ENCODE data around the gene CLPTM1. TPM values are rescaled to one million over a fixed set of nuclear protein-coding genes. Genes with fewer than 3 reads are reported as not detected.

The CLPTM1 gene
- total RNA-seq, 1 donor from 2014 or later: 58.0 TPM

DNA sequence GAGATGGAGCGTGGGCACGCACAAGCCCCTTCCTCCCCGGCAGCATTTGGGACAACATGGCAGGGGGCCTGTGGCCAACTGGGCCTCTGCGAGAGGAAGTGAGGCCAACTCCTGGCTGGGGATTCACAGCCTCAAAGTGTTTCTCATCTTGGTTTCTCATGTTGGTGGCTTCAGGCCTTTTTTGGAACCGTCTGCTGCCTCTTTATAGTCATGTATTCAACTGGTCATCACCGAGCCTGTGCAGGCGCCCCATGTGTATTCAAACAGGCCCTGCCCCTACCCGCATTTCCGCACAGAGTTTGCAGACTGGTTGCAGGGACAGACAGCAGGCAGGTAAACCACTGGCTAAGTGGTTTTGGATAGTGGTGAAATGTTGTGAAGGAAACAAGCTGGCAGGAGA lies 28.8 kb downstream of the CLPTM1 start:
- peaks cover under 1% of the 10 kb centered on the region for H3K36me3 ChIP-seq (ENCODE audit: control insufficient read depth, insufficient read depth, low read length)
- TF ChIP-seq, protein P1, sequence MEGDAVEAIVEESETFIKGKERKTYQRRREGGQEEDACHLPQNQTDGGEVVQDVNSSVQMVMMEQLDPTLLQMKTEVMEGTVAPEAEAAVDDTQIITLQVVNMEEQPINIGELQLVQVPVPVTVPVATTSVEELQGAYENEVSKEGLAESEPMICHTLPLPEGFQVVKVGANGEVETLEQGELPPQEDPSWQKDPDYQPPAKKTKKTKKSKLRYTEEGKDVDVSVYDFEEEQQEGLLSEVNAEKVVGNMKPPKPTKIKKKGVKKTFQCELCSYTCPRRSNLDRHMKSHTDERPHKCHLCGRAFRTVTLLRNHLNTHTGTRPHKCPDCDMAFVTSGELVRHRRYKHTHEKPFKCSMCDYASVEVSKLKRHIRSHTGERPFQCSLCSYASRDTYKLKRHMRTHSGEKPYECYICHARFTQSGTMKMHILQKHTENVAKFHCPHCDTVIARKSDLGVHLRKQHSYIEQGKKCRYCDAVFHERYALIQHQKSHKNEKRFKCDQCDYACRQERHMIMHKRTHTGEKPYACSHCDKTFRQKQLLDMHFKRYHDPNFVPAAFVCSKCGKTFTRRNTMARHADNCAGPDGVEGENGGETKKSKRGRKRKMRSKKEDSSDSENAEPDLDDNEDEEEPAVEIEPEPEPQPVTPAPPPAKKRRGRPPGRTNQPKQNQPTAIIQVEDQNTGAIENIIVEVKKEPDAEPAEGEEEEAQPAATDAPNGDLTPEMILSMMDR (IDR thresholded peaks at IDR 0.05; ENCODE audit: insufficient read depth, low read length, poor library complexity, severe bottlenecking): no peak

DNA sequence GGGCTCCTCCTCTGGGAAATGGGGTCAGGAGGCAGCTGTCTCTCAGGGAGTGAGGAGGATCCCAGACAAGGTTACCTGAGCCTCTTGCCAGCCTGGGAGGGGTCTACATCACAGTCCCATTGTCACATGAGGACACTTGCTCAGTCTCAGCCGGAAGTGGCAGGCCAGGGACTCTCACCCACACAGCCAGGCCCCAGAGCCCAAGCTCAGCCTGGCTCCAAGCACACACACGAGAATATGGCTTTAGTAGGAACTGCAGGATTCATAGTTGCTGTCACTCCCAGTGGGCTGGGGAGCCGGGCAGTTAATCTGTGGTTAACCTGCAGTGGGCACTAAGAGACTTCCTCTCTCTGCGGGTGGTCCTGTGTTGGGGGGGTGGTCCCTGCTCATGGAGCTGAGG lies 30.3 kb downstream of the CLPTM1 start:
- Histone ChIP-seq H3K36me3 (ENCODE audit: control insufficient read depth, insufficient read depth, low read length) (peaks cover 1% of the 10 kb centered on the region), H3K27me3 (ENCODE audit: control insufficient read depth, insufficient read depth, low read length) (no peaks in the 10 kb centered on the region), H3K4me3 (ENCODE audit: low read depth, low read length) (no peak overlapping the region)
- TF ChIP-seq, protein P1 (IDR thresholded peaks at IDR 0.05; ENCODE audit: insufficient read depth, low read length, poor library complexity, severe bottlenecking): no peak
- no peak for DNase-seq (ENCODE audit: low read depth)

More for the DNA sequence above, 28.8 kb downstream of the CLPTM1 start:
- H3K27me3 ChIP-seq (ENCODE audit: control insufficient read depth, insufficient read depth, low read length): no peaks in the 10 kb centered on the region
- H3K4me3 ChIP-seq (ENCODE audit: low read depth, low read length): no peak overlapping the region
- DNase-seq (ENCODE audit: low read depth): no peak

DNA sequence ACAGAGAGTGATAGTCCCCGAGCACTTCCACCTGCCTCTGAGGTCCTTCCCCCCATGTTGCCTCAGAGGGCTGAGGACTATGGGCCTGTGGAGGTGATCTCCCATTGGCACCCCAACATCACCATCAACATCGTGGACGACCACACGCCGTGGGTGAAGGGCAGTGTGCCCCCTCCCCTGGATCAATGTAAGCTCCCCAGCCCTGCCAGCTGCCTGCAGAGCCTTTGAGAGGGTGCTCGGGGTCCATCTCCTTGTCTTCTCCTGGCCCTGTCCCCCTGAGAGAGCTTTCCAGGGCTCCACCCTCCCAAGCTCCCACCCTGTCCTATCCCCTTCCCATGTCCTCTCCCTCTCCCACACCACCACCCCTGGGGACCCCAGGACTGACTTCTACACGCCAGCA lies 31.2 kb downstream of the CLPTM1 start:
- TF ChIP-seq, protein P1 (IDR thresholded peaks at IDR 0.05; ENCODE audit: insufficient read depth, low read length, poor library complexity, severe bottlenecking): no peak
- H3K36me3 ChIP-seq (ENCODE audit: control insufficient read depth, insufficient read depth, low read length): peaks cover 1% of the 10 kb centered on the region

DNA sequence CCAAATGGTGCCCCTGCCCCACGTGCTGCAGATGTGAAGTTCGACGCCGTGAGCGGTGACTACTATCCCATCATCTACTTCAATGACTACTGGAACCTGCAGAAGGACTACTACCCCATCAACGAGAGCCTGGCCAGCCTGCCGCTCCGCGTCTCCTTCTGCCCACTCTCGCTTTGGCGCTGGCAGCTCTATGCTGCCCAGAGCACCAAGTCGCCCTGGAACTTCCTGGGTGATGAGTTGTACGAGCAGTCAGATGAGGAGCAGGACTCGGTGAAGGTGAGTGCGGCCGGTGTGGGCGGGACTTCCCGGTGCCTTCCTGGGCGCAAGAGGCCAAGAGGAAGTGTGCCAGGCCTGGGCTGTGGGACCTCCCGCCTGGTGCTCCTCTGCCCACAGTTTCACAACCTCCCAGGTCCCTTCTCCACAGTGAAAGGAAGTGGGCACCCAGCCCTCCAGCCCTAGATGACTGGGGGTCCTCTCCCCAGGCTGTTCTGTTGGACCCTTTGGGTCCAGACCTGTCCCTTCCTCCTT lies 32.0 kb downstream of the CLPTM1 start:
- no peak overlapping the region for H3K4me3 ChIP-seq (ENCODE audit: low read depth, low read length)
- DNase-seq (ENCODE audit: low read depth): no peak
- TF ChIP-seq, protein P1 (IDR thresholded peaks at IDR 0.05; ENCODE audit: insufficient read depth, low read length, poor library complexity, severe bottlenecking): no peak
- no peaks in the 10 kb centered on the region for H3K27me3 ChIP-seq (ENCODE audit: control insufficient read depth, insufficient read depth, low read length)
- peaks cover 1% of the 10 kb centered on the region for H3K36me3 ChIP-seq (ENCODE audit: control insufficient read depth, insufficient read depth, low read length)

More for the DNA sequence above, 31.2 kb downstream of the CLPTM1 start:
- DNase-seq (ENCODE audit: low read depth): no peak
- Histone ChIP-seq H3K27me3 (ENCODE audit: control insufficient read depth, insufficient read depth, low read length) (no peaks in the 10 kb centered on the region), H3K4me3 (ENCODE audit: low read depth, low read length) (no peak overlapping the region)

DNA sequence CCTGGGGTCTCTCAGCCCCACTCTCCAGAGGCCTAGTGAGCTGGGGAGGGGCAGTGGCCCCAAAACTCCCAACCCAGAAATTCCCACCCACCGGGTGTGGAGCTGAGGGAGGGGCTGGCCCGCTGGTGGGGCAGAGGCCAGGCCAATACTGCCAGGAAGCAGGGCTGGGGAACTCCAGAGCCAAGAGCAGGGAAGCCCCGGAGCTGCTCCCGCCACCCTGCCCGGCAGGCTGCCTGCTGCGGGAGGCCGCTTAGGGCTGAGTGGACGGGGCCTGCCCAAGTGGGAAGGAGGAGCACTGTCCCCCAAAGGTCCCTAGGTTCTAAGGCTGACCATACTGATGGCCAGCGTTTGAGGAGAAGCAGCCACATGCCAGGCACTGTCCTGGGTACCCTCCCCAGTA lies 33.1 kb downstream of the CLPTM1 start:
- TF ChIP-seq, protein P1 (IDR thresholded peaks at IDR 0.05; ENCODE audit: insufficient read depth, low read length, poor library complexity, severe bottlenecking): no peak
- H3K36me3 ChIP-seq (ENCODE audit: control insufficient read depth, insufficient read depth, low read length): peaks cover 1% of the 10 kb centered on the region
- H3K27me3 ChIP-seq (ENCODE audit: control insufficient read depth, insufficient read depth, low read length): no peaks in the 10 kb centered on the region
- H3K4me3 ChIP-seq (ENCODE audit: low read depth, low read length): no peak overlapping the region
- DNase-seq (ENCODE audit: low read depth): no peak

DNA sequence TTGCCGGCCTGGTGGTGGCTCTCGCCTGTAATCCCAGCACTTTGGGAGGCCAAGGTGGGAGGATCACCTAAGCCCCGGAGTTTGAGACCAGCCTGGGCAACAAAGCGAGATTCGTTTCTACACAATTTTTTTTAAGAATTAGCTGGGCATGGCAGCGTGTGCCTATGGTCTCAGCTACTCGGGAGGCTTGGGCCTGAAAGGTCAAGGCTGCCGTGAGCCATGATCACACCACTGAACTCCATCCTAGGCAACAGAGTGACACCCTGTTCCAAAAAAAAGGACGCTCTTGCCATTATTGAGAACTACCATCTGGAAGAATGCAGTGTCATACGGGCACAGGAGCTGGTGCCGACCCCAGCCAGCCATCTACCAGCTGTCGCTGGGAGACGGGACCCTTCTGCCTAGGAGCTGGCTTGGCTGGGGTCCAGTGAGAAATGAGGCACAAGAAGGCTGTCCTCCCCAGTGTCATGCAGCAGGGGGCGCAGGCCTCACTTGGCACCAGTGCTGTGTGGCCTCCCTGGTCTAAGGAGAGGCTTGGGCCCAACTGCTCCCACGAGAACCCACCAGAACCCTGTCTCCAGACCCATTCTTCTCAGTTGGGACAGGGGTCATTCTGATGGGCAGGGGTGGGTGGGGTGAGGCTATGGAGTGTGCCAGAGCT lies 33.8 kb downstream of the CLPTM1 start:
- Histone ChIP-seq H3K27me3 (ENCODE audit: control insufficient read depth, insufficient read depth, low read length) (no peaks in the 10 kb centered on the region), H3K36me3 (ENCODE audit: control insufficient read depth, insufficient read depth, low read length) (peaks cover 1% of the 10 kb centered on the region), H3K4me3 (ENCODE audit: low read depth, low read length) (no peak overlapping the region)
- no peak for DNase-seq (ENCODE audit: low read depth)
- TF ChIP-seq, protein P1 (IDR thresholded peaks at IDR 0.05; ENCODE audit: insufficient read depth, low read length, poor library complexity, severe bottlenecking): peak; percentile 71

Measured in kidney epithelial cell (primary cell).